GM19328 (cell line): Measurements from ENCODE around the gene BOLA2B.

Experiments
- ATAC-seq: cut with Tn5 transposase; IDR thresholded peaks from one replicate; pipeline ENCODE4 v1.9.1; 2021; ENCODE audit warnings: mild to moderate bottlenecking, moderate library complexity; ENCODE audit not compliant: unreplicated experiment

The BOLA2B gene

GRCh38 chr16:30144917-30145316 lies 48.5 kb downstream of the BOLA2B start:
- no peak for ATAC-seq

GRCh38 chr16:30144017-30144416 lies 49.4 kb downstream of the BOLA2B start:
- no peak for ATAC-seq

DNA sequence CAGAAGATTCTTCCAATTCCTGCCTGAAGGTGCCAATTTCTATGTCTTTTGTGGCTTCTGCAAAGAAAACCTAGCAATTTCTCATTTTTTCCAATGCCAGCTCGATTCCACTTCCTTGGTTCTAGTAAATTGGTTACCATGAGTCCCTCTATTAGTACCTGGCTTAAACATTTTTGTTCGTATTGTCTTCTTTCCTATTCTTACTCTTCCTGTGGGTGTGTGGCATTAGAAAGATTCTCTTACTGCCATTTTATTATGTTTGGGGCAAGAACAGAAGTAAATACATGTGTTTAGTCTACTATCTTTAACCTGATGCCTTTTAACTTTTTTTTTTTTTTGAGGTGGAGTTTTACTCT lies 50.1 kb downstream of the BOLA2B start:
- no peak for ATAC-seq
